Measurements from ENCODE around the gene NEDD4L.

The NEDD4L gene

GRCh38 chr18:58299936-58300335 lies 255.9 kb downstream of the NEDD4L start:
- Histone ChIP-seq H3K27ac (ENCODE audit: low read length) (no peak overlapping the region), H3K9ac (ENCODE audit: low read depth, low read length) (no peak overlapping the region), H3K27me3 (ENCODE audit: insufficient read depth, low read length) (no peaks in the 10 kb centered on the region), H3K4me1 (ENCODE audit: insufficient read depth, low read length) (no peaks in the 10 kb centered on the region), H3K4me3 (ENCODE audit: low read length) (no peak overlapping the region), H3K9me3 (ENCODE audit: insufficient read depth, low read depth, low read length) (no peaks in the 10 kb centered on the region), H3K36me3 (ENCODE audit: insufficient read depth, low read depth, low read length) (no peaks in the 10 kb centered on the region)

- Histone ChIP-seq H3K9ac (ENCODE audit: low read depth, low read length) (no peak overlapping the region), H3K4me3 (ENCODE audit: low read length) (no peak overlapping the region), H3K9me3 (ENCODE audit: insufficient read depth, low read depth, low read length) (peaks cover 7% of the 10 kb centered on the region; the same call in 1 of the 2 replicates), H3K36me3 (ENCODE audit: insufficient read depth, low read depth, low read length) (no peaks in the 10 kb centered on the region), H3K27ac (ENCODE audit: low read length) (no peak overlapping the region), H3K4me1 (ENCODE audit: insufficient read depth, low read length) (no peaks in the 10 kb centered on the region), H3K27me3 (ENCODE audit: insufficient read depth, low read length) (no peaks in the 10 kb centered on the region)
Observed at GRCh38 chr18:58300867-58301266, 256.8 kb downstream of the NEDD4L start.

- no peak overlapping the region for H3K27ac ChIP-seq (ENCODE audit: low read length)
- peaks cover 11% of the 10 kb centered on the region; the same call in 1 of the 2 replicates for H3K9me3 ChIP-seq (ENCODE audit: insufficient read depth, low read depth, low read length)
- no peak overlapping the region for H3K4me3 ChIP-seq (ENCODE audit: low read length)
- H3K9ac ChIP-seq (ENCODE audit: low read depth, low read length): no peak overlapping the region
- H3K36me3 ChIP-seq (ENCODE audit: insufficient read depth, low read depth, low read length): no peaks in the 10 kb centered on the region
- H3K4me1 ChIP-seq (ENCODE audit: insufficient read depth, low read length): no peaks in the 10 kb centered on the region
- no peaks in the 10 kb centered on the region for H3K27me3 ChIP-seq (ENCODE audit: insufficient read depth, low read length)
Observed at GRCh38 chr18:58302811-58303210, 258.8 kb downstream of the NEDD4L start.

- Histone ChIP-seq H3K9me3 (ENCODE audit: insufficient read depth, low read depth, low read length) (peaks cover 11% of the 10 kb centered on the region; the same call in 1 of the 2 replicates), H3K9ac (ENCODE audit: low read depth, low read length) (no peak overlapping the region), H3K27me3 (ENCODE audit: insufficient read depth, low read length) (no peaks in the 10 kb centered on the region), H3K36me3 (ENCODE audit: insufficient read depth, low read depth, low read length) (no peaks in the 10 kb centered on the region), H3K4me3 (ENCODE audit: low read length) (no peak overlapping the region), H3K27ac (ENCODE audit: low read length) (no peak overlapping the region), H3K4me1 (ENCODE audit: insufficient read depth, low read length) (no peaks in the 10 kb centered on the region)
Observed at GRCh38 chr18:58303363-58303762, 259.3 kb downstream of the NEDD4L start.

- H3K27me3 ChIP-seq (ENCODE audit: insufficient read depth, low read length): no peaks in the 10 kb centered on the region
- no peaks in the 10 kb centered on the region for H3K36me3 ChIP-seq (ENCODE audit: insufficient read depth, low read depth, low read length)
- H3K27ac ChIP-seq (ENCODE audit: low read length): no peak overlapping the region
- no peaks in the 10 kb centered on the region; the same call in 1 of the 2 replicates for H3K4me1 ChIP-seq (ENCODE audit: insufficient read depth, low read length)
- peaks cover 11% of the 10 kb centered on the region; the same call in 1 of the 2 replicates for H3K9me3 ChIP-seq (ENCODE audit: insufficient read depth, low read depth, low read length)
- no peak overlapping the region for H3K9ac ChIP-seq (ENCODE audit: low read depth, low read length)
- H3K4me3 ChIP-seq (ENCODE audit: low read length): no peak overlapping the region
Observed at GRCh38 chr18:58305792-58306191, 261.8 kb downstream of the NEDD4L start.

- no peaks in the 10 kb centered on the region for H3K27me3 ChIP-seq (ENCODE audit: insufficient read depth, low read length)
- H3K9me3 ChIP-seq (ENCODE audit: insufficient read depth, low read depth, low read length): peaks cover 11% of the 10 kb centered on the region; the same call in 1 of the 2 replicates
- no peak overlapping the region for H3K4me3 ChIP-seq (ENCODE audit: low read length)
- no peak overlapping the region for H3K9ac ChIP-seq (ENCODE audit: low read depth, low read length)
- H3K36me3 ChIP-seq (ENCODE audit: insufficient read depth, low read depth, low read length): no peaks in the 10 kb centered on the region
- no peaks in the 10 kb centered on the region; the same call in 1 of the 2 replicates for H3K4me1 ChIP-seq (ENCODE audit: insufficient read depth, low read length)
- H3K27ac ChIP-seq (ENCODE audit: low read length): no peak overlapping the region
Observed at GRCh38 chr18:58307441-58307840, 263.4 kb downstream of the NEDD4L start.

- no peaks in the 10 kb centered on the region for H3K27me3 ChIP-seq (ENCODE audit: insufficient read depth, low read length)
- no peaks in the 10 kb centered on the region; the same call in 1 of the 2 replicates for H3K4me1 ChIP-seq (ENCODE audit: insufficient read depth, low read length)
- H3K27ac ChIP-seq (ENCODE audit: low read length): no peak overlapping the region
- H3K9me3 ChIP-seq (ENCODE audit: insufficient read depth, low read depth, low read length): peaks cover 11% of the 10 kb centered on the region; the same call in 1 of the 2 replicates
- H3K9ac ChIP-seq (ENCODE audit: low read depth, low read length): no peak overlapping the region
- no peaks in the 10 kb centered on the region for H3K36me3 ChIP-seq (ENCODE audit: insufficient read depth, low read depth, low read length)
- H3K4me3 ChIP-seq (ENCODE audit: low read length): no peak overlapping the region
Observed at GRCh38 chr18:58308463-58308862, 264.4 kb downstream of the NEDD4L start.

- Histone ChIP-seq H3K9ac (ENCODE audit: low read depth, low read length) (no peak overlapping the region), H3K4me3 (ENCODE audit: low read length) (no peak overlapping the region), H3K27ac (ENCODE audit: low read length) (no peak overlapping the region), H3K27me3 (ENCODE audit: insufficient read depth, low read length) (no peaks in the 10 kb centered on the region), H3K4me1 (ENCODE audit: insufficient read depth, low read length) (no peaks in the 10 kb centered on the region; the same call in 1 of the 2 replicates), H3K36me3 (ENCODE audit: insufficient read depth, low read depth, low read length) (no peaks in the 10 kb centered on the region), H3K9me3 (ENCODE audit: insufficient read depth, low read depth, low read length) (peaks cover 11% of the 10 kb centered on the region; the same call in 1 of the 2 replicates)
Observed at GRCh38 chr18:58309099-58309498, 265.1 kb downstream of the NEDD4L start.

GRCh38 chr18:58309610-58310239 lies 265.7 kb downstream of the NEDD4L start:
- peaks cover 11% of the 10 kb centered on the region; the same call in 1 of the 2 replicates for H3K9me3 ChIP-seq (ENCODE audit: insufficient read depth, low read depth, low read length)

GRCh38 chr18:58310517-58310916 lies 266.5 kb downstream of the NEDD4L start:
- Histone ChIP-seq H3K4me1 (ENCODE audit: insufficient read depth, low read length) (peaks cover 1% of the 10 kb centered on the region; the same call in 1 of the 2 replicates), H3K27ac (ENCODE audit: low read length) (no peak overlapping the region), H3K27me3 (ENCODE audit: insufficient read depth, low read length) (no peaks in the 10 kb centered on the region), H3K9ac (ENCODE audit: low read depth, low read length) (no peak overlapping the region), H3K36me3 (ENCODE audit: insufficient read depth, low read depth, low read length) (no peaks in the 10 kb centered on the region), H3K4me3 (ENCODE audit: low read length) (no peak overlapping the region), H3K9me3 (ENCODE audit: insufficient read depth, low read depth, low read length) (peaks cover 6% of the 10 kb centered on the region; the same call in 1 of the 2 replicates)

More at GRCh38 chr18:58309610-58310239, 265.7 kb downstream of the NEDD4L start:
- H3K4me3 ChIP-seq (ENCODE audit: low read length): no peak overlapping the region
- no peaks in the 10 kb centered on the region; the same call in 1 of the 2 replicates for H3K4me1 ChIP-seq (ENCODE audit: insufficient read depth, low read length)
- no peaks in the 10 kb centered on the region for H3K27me3 ChIP-seq (ENCODE audit: insufficient read depth, low read length)
- no peak overlapping the region for H3K27ac ChIP-seq (ENCODE audit: low read length)
- H3K9ac ChIP-seq (ENCODE audit: low read depth, low read length): no peak overlapping the region
- H3K36me3 ChIP-seq (ENCODE audit: insufficient read depth, low read depth, low read length): no peaks in the 10 kb centered on the region

- H3K4me3 ChIP-seq (ENCODE audit: low read length): no peak overlapping the region
- H3K9me3 ChIP-seq (ENCODE audit: insufficient read depth, low read depth, low read length): no peaks in the 10 kb centered on the region
Observed at GRCh38 chr18:58311390-58311789, 267.4 kb downstream of the NEDD4L start.

GRCh38 chr18:58313491-58314032 lies 269.5 kb downstream of the NEDD4L start:
- H3K27me3 ChIP-seq (ENCODE audit: insufficient read depth, low read length): no peaks in the 10 kb centered on the region
- no peak overlapping the region for H3K4me3 ChIP-seq (ENCODE audit: low read length)
- H3K36me3 ChIP-seq (ENCODE audit: insufficient read depth, low read depth, low read length): no peaks in the 10 kb centered on the region
- no peak overlapping the region for H3K27ac ChIP-seq (ENCODE audit: low read length)
- peaks cover 16% of the 10 kb centered on the region for H3K4me1 ChIP-seq (ENCODE audit: insufficient read depth, low read length)
- H3K9ac ChIP-seq (ENCODE audit: low read depth, low read length): no peak overlapping the region
- no peaks in the 10 kb centered on the region for H3K9me3 ChIP-seq (ENCODE audit: insufficient read depth, low read depth, low read length)

More at GRCh38 chr18:58311390-58311789, 267.4 kb downstream of the NEDD4L start:
- Histone ChIP-seq H3K27me3 (ENCODE audit: insufficient read depth, low read length) (no peaks in the 10 kb centered on the region), H3K4me1 (ENCODE audit: insufficient read depth, low read length) (peaks cover 9% of the 10 kb centered on the region; the same call in 1 of the 2 replicates), H3K36me3 (ENCODE audit: insufficient read depth, low read depth, low read length) (no peaks in the 10 kb centered on the region), H3K27ac (ENCODE audit: low read length) (no peak overlapping the region), H3K9ac (ENCODE audit: low read depth, low read length) (no peak overlapping the region)
